Caco-2 (cell line): ENCODE data around the gene OR6C6. TPM values are rescaled to one million over a fixed set of nuclear protein-coding genes. Genes with fewer than 3 reads are reported as not detected.

Source experiments
- BruUV-seq: library from RNA; stranded (reverse); fragments of 400-500 nt; replicated peaks from 2 replicates; lab custom pipeline; 2021; lab: Mats Ljungman, UMichigan
- CTCF ChIA-PET: fragments of 300-600 bp; sonication (Branson Sonifier 250); formaldehyde crosslinking; loops from one replicate; lab custom pipeline; 2022; ENCODE audit warnings: antibody characterized with exemption; lab: Charles Lee
- POLR2A ChIA-PET: fragments of 300-600 bp; sonication (Branson Sonifier 250); formaldehyde crosslinking; loops from one replicate; lab custom pipeline; 2022; ENCODE audit warnings: antibody characterized with exemption; lab: Charles Lee
- DNase-seq, 2 experiments: peaks; one replicate each; pipeline versions ENCODE4 v3.0.0 to v3.0.0-alpha.2; 2020 to 2022
- H3K27me3 ChIP-seq: replicated peaks from 2 replicates; pipeline ENCODE4 v1.6.0; 2011; ENCODE audit warnings: low read length; ENCODE audit not compliant: control insufficient read depth, insufficient read depth
- H3K36me3 ChIP-seq: 2 replicates; pipeline ENCODE4 v1.5.1; 2011; ENCODE audit warnings: low read length; ENCODE audit not compliant: control insufficient read depth, insufficient read depth
- H3K4me1 ChIP-seq: fragments of 250-450 bp; sonication (Bioruptor Pico); 2 replicates; pipeline ENCODE4 v1.5.1; 2020; ENCODE audit warnings: mild to moderate bottlenecking
- H3K4me3 ChIP-seq: 2 replicates; pipeline ENCODE4 v1.5.1; 2011; ENCODE audit warnings: low read depth, mild to moderate bottlenecking, control low read depth, low read length
- H3K9me3 ChIP-seq: fragments of 250-450 bp; sonication (Bioruptor Pico); 2 replicates; pipeline ENCODE4 v1.5.1; 2020; ENCODE audit warnings: mild to moderate bottlenecking, moderate library complexity
- H3K27ac Mint-ChIP-seq: one replicate; pipeline ENCODE4 v1.8.0; 2022; ENCODE audit warnings: mixed read lengths; ENCODE audit not compliant: unreplicated experiment
- H3K27me3 Mint-ChIP-seq: one replicate; pipeline ENCODE4 v1.8.0; 2022; ENCODE audit warnings: mixed read lengths; ENCODE audit not compliant: insufficient read depth, unreplicated experiment
- H3K36me3 Mint-ChIP-seq: one replicate; pipeline ENCODE4 v1.8.0; 2022; ENCODE audit warnings: mild to moderate bottlenecking, mixed read lengths; ENCODE audit not compliant: insufficient read depth, unreplicated experiment
- H3K4me1 Mint-ChIP-seq: one replicate; pipeline ENCODE4 v1.8.0; 2022; ENCODE audit warnings: low read depth, mixed read lengths; ENCODE audit not compliant: unreplicated experiment
- H3K4me3 Mint-ChIP-seq: one replicate; pipeline ENCODE4 v1.8.0; 2022; ENCODE audit warnings: mild to moderate bottlenecking, moderate library complexity, mixed read lengths; ENCODE audit not compliant: unreplicated experiment
- H3K9me3 Mint-ChIP-seq: one replicate; pipeline ENCODE4 v1.8.0; 2022; ENCODE audit warnings: mixed read lengths; ENCODE audit not compliant: unreplicated experiment
- CTCF ChIP-seq, 2 experiments: fragments of 200-600 bp in 1 of 2; IDR thresholded peaks; 1 replicate in 1 of 2; 2 replicates in 1 of 2; pipeline versions ENCODE4 v1.5.1 to v1.8.0; 2011 to 2022; ENCODE audit warnings: antibody characterized with exemption in 1 of 2, control low read depth in 1 of 2, inconsistent platforms in 1 of 2, low read depth in 1 of 2, low read length in 1 of 2, mild to moderate bottlenecking in 1 of 2, moderate library complexity in 1 of 2; ENCODE audit not compliant: insufficient read depth in 1 of 2, severe bottlenecking in 1 of 2, unreplicated experiment in 1 of 2
- intact Hi-C: fragments of 100-400 bp; cut with micrococcal nuclease; formaldehyde crosslinking; loops from one replicate; pipeline ENCODE4 v1.10.0; 2022; ENCODE audit not compliant: unreplicated experiment
- total RNA-seq: library from RNA; stranded (reverse); gene quantifications from 2 replicates; pipeline ENCODE4 v1.2.3, GENCODE V29; 2022

The OR6C6 gene
- total RNA-seq, 1 experiment from 2014 or later: not detected

GRCh38 chr12:55244309-55244708, 52.1 kb downstream of the OR6C6 start, which contains the start of gene OR6C74:
Gene OR6C74, plus strand, starts transcription at chr12:55244609. Its CDS starts 2,679 bp downstream, at chr12:55247288.
- H3K4me1 Mint-ChIP-seq: no peaks in the 10 kb centered on the region
- H3K4me3 Mint-ChIP-seq: no peak within 1 kb of the TSS
- H3K36me3 Mint-ChIP-seq: no peaks in the 10 kb centered on the region
- intact Hi-C loops: no loop called here
- POLR2A ChIA-PET: no interaction called here
- Histone ChIP-seq H3K9me3 (no peaks in the 10 kb centered on the region), H3K27me3 (no peaks in the 10 kb centered on the region), H3K36me3 (no peaks in the 10 kb centered on the region), H3K4me1 (no peaks in the 10 kb centered on the region), H3K4me3 (no peak within 1 kb of the TSS)
- no peak for DNase-seq
- CTCF ChIA-PET: no interaction called here
- H3K27ac Mint-ChIP-seq: no peak within 1 kb of the TSS
- TF ChIP-seq CTCF (IDR thresholded peaks at IDR 0.05; ENCODE audit: insufficient read depth in 1 of 2, low read depth in 1 of 2, low read length in 1 of 2, severe bottlenecking in 1 of 2, unreplicated experiment in 1 of 2): no peak
- BruUV-seq: no TSS peak
- H3K9me3 Mint-ChIP-seq: no peaks in the 10 kb centered on the region
- H3K27me3 Mint-ChIP-seq: peaks cover 11% of the 10 kb centered on the region

Other genes with a start within 250 kb of the OR6C6 start
- not detected in 2 replicates for gene OR9K2, start 170.2 kb downstream of the OR6C6 start, total RNA-seq
- gene OR10A7, start 75.5 kb downstream of the OR6C6 start, total RNA-seq: not detected in 2 replicates
- not detected in 2 replicates for gene OR6C74, start 52.0 kb downstream of the OR6C6 start, total RNA-seq
- gene OR6C1, start 17.8 kb upstream of the OR6C6 start, total RNA-seq: not detected in 2 replicates
- not detected in 2 replicates for gene OR6C3, start 34.2 kb upstream of the OR6C6 start, total RNA-seq
- gene OR6C75, start 66.4 kb upstream of the OR6C6 start, total RNA-seq: not detected in 2 replicates
- gene OR6C65, start 104.0 kb upstream of the OR6C6 start, total RNA-seq: not detected in 2 replicates
- not detected in 2 replicates for gene OR6C76, start 129.7 kb upstream of the OR6C6 start, total RNA-seq
- gene OR6C2, start 147.5 kb upstream of the OR6C6 start, total RNA-seq: not detected in 2 replicates
- gene OR6C70, start 173.6 kb upstream of the OR6C6 start, total RNA-seq: not detected in 2 replicates
- gene OR6C68, start 195.8 kb upstream of the OR6C6 start, total RNA-seq: not detected in 2 replicates